ENCODE data around the gene SEPTIN12. TPM values are rescaled to one million over a fixed set of nuclear protein-coding genes. Genes with fewer than 3 reads are reported as not detected.

Gene SEPTIN12
- total and polyA plus RNA-seq, 9 donors = 0.32 TPM; not detected in 8

DNA sequence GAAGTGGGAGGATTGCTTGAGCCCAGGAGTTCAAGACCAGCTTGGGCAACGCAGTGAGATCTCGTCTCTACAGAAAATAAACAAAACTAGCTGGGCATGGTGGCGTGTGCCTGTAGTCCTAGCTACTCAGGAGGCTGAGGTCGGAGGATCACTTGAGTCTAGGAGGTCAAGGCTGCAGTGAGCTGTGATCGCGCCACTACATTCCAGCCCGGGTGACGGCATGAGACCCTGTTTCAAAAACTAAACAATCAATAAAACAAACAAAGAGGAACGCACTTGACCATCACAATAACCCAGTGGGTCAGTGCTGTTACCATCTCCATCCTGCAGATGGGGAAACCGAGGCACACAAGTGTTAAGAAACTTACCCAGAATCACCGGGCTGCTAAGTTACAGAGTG, 34.9 kb downstream of the SEPTIN12 start:
- Histone ChIP-seq H3K27ac (no peak overlapping the region), H3K9me3 (no peaks in the 10 kb centered on the region), H3K36me3 (no peaks in the 10 kb centered on the region), H3K4me3 (no peak overlapping the region), H3K4me1 (ENCODE audit: insufficient read depth) (no peaks in the 10 kb centered on the region), H3K27me3 (no peaks in the 10 kb centered on the region)
- no peak for DNase-seq
- WGBS, 3 donors = 79 to 89% (median 89%) methylated on average over 11 of the region's 11 CpGs
- intact Hi-C loops (cut with DNase I) = no loop called here
- TF ChIP-seq, protein P1, sequence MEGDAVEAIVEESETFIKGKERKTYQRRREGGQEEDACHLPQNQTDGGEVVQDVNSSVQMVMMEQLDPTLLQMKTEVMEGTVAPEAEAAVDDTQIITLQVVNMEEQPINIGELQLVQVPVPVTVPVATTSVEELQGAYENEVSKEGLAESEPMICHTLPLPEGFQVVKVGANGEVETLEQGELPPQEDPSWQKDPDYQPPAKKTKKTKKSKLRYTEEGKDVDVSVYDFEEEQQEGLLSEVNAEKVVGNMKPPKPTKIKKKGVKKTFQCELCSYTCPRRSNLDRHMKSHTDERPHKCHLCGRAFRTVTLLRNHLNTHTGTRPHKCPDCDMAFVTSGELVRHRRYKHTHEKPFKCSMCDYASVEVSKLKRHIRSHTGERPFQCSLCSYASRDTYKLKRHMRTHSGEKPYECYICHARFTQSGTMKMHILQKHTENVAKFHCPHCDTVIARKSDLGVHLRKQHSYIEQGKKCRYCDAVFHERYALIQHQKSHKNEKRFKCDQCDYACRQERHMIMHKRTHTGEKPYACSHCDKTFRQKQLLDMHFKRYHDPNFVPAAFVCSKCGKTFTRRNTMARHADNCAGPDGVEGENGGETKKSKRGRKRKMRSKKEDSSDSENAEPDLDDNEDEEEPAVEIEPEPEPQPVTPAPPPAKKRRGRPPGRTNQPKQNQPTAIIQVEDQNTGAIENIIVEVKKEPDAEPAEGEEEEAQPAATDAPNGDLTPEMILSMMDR (IDR thresholded peaks at IDR 0.05) = no peak
- TF ChIP-seq EP300 (IDR thresholded peaks at IDR 0.05) (no peak), POLR2A (IDR thresholded peaks at IDR 0.05) (no peak)

DNA sequence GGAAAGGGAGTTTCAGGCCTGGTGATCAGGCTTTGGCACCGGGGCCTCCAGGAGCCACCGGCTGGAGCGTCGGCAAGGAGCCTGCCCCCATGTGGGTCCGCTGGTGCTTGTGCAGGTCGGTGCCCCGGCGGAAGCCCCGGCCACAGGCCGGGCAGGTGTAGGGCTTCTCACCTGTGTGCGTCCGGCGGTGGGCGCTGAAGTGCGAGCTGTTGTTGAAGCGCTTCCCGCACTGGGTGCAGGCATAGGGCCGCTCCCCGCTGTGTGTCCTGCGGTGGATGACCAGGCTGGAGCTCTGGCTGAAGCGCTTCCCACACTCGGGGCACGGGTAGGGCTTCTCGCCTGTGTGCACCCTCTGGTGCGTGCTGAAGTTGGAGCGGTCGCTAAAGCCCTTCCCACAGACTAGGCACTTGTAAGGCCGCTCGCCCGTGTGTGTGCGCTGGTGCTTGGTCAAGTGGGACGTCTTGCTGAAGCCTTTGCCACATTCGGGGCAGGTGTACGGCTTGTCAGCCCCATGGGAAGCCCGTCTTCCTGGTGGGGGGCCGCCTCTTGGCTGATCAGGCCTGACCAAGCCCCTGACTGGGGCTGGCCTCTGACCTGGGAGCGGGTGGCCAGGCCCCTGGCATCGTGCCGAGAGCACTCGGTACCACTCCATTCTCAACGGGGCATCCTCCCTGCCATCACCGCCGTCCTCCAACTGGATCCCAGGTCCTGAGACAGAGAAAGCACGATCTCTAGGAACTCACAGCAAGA, 35.6 kb downstream of the SEPTIN12 start:
- DNase-seq = no peak
- H3K4me3 ChIP-seq = no peak overlapping the region
- H3K27me3 ChIP-seq = no peaks in the 10 kb centered on the region
- TF ChIP-seq POLR2A (IDR thresholded peaks at IDR 0.05) (no peak), EP300 (IDR thresholded peaks at IDR 0.05) (no peak)
- TF ChIP-seq, protein P1 (IDR thresholded peaks at IDR 0.05) = no peak
- no peaks in the 10 kb centered on the region for H3K36me3 ChIP-seq
- intact Hi-C loops (cut with DNase I) = no loop called here
- 93 to 95% (median 95%) methylated on average over 44 of the region's 44 CpGs for WGBS, 3 donors
- no peaks in the 10 kb centered on the region for H3K4me1 ChIP-seq (ENCODE audit: insufficient read depth)
- H3K27ac ChIP-seq = no peak overlapping the region
- H3K9me3 ChIP-seq = no peaks in the 10 kb centered on the region

DNA sequence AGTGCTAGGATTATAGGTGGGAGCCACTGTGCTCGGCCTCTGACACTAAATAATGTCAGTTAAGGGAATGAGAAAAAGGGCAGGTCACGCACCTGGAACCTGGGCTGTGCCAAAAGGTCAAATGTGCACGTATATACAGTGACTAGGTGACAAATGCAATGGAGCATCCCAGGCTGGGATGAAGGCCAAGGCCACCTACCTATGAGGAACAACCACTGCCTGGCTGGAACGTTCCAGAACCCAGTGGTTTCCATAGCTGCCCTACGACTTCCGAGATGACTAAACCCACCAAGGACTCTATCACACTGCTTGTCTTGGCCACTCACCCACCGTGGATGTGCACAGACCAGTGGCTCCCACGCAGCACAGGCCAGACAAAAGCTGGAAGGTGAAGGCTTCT, 37.2 kb downstream of the SEPTIN12 start:
- H3K36me3 ChIP-seq = no peaks in the 10 kb centered on the region

DNA sequence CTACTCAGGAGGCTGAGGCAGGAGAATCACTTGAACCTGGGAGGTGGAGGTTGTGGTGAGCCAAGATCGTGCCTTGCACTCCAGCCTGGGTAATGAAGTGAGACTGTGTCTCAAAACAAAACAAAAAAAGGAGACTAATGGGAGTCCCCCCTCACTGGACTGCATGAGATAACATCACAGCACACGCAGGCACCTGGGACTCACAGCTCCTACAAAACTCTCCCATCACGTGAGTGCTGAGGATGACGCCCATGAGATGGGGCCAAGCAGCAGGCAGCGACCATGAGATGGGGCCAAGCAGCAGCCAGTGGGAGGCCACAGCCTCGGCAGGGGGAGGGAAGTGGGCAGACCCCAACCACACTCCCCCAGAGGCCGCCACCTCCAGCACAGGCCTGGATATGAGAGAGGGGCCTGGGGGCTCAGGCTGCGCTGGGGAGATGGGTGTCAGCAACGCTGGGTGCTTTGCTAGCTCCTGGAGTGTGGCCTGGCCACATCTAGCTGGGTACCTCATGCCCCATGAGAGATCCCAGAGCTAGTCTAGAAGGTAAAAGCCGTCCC, 38.4 kb downstream of the SEPTIN12 start:
- H3K27ac ChIP-seq = no peak overlapping the region
- DNase-seq = no peak
- H3K27me3 ChIP-seq = no peaks in the 10 kb centered on the region
- H3K36me3 ChIP-seq = no peaks in the 10 kb centered on the region
- 71 to 84% (median 73%) methylated on average over 10 of the region's 10 CpGs for WGBS, 3 donors
- intact Hi-C loops (cut with DNase I) = loop anchor here in 1 of 4 donors (10.0 kb wide), 1 partner anchor 245 kb away; no protein-coding TSS in a partner anchor
- H3K4me1 ChIP-seq (ENCODE audit: insufficient read depth) = peaks cover 5% of the 10 kb centered on the region
- no peak overlapping the region for H3K4me3 ChIP-seq
- H3K9me3 ChIP-seq = no peaks in the 10 kb centered on the region
- TF ChIP-seq POLR2A (IDR thresholded peaks at IDR 0.05) (no peak), EP300 (IDR thresholded peaks at IDR 0.05) (no peak)
- TF ChIP-seq, protein P1 (IDR thresholded peaks at IDR 0.05) = no peak

More for the DNA sequence above, 37.2 kb downstream of the SEPTIN12 start:
- no peak overlapping the region for H3K27ac ChIP-seq
- H3K4me1 ChIP-seq (ENCODE audit: insufficient read depth) = peaks cover 5% of the 10 kb centered on the region
- TF ChIP-seq EP300 (IDR thresholded peaks at IDR 0.05) = no peak
- TF ChIP-seq, protein P1 (IDR thresholded peaks at IDR 0.05) = no peak
- no peak for TF ChIP-seq POLR2A (IDR thresholded peaks at IDR 0.05)
- DNase-seq = no peak
- no peak overlapping the region for H3K4me3 ChIP-seq
- H3K27me3 ChIP-seq = no peaks in the 10 kb centered on the region
- no peaks in the 10 kb centered on the region for H3K9me3 ChIP-seq
- intact Hi-C loops (cut with DNase I) = no loop called here
- WGBS, 3 donors = 71 to 81% (median 74%) methylated on average over 8 of the region's 8 CpGs

Data from ovary (tissue), 9 donors.